ENCODE data around the gene NDUFA3. TPM values are rescaled to one million over a fixed set of nuclear protein-coding genes. Genes with fewer than 3 reads are reported as not detected.

NDUFA3 gene
- total RNA-seq, 2 donors from 2014 or later, result 146 to 147 TPM

DNA sequence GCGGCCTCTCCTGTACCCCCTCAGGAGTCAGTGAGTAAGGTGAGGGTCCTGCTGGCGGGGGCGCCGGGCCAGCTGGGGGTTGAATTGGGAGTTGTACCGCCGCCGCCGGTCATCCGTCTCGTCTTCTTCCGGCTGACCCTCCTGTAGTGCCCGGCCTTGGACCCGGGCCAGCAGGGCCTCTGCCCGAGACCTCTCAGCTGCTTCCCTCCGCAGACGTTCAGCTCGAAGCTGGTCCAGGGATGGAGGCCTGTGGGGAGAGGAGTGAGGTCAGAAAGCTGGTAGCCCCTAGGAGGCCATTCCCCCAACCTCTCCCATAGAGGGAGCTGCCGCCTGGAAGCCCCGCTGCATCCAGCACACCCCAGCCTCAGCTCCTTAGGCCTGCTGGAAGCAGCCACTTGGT is 53.0 kb downstream of the NDUFA3 start:
- intact Hi-C loops (cut with DNase I, micrococcal nuclease), result no loop called here
- DNase-seq, result no peak
- no peak for ATAC-seq

DNA sequence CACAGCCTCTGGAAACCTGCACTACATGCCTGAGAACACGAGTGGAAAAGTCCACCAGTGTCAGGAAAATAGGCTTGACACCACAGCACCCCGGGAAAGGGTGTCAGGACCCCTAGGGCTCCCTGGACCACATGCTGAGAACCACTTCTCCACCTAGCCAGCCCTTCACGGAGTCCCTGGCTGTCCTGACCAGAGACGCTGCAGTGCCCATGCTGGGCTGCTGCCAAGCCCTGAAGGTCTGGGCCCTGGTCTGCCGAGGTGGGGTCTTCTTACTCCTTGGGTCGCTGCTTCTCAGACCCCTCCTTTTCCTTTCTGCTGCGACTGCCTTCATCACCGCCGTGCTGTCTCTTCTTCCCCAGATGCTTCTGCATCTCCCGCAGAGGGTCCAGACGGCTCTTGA is 53.8 kb downstream of the NDUFA3 start:
- ATAC-seq (no peak), DNase-seq (no peak)
- intact Hi-C loops (cut with DNase I, micrococcal nuclease), result no loop called here

DNA sequence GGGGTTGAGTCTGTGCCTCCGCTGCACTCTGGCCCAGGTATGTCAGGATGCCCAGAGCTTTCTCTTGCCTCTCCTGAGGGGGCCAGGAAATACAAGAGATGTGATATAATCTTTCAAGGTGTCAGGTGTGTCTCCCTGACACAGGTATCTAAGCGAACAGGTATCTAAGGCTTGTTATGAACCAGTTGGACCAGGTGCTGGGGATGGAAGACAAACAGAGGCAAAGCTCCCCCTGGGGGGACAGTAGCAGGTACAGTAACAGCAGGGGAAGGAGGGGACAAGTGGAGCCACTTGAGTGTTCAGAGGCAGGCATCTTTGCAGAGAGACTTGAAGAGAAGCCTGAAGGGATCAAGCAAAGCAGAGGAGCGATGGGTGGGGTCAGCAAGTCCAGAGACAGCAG is 54.3 kb downstream of the NDUFA3 start:
- intact Hi-C loops (cut with DNase I, micrococcal nuclease), result no loop called here
- DNase-seq (no peak), ATAC-seq (no peak)

Other genes with a start within 250 kb of the NDUFA3 start
- gene MYADM, start 235.0 kb upstream of the NDUFA3 start, total RNA-seq, result 10 to 100 TPM; 55.6 to 78.4 TPM
- under 1 TPM in 1 of 2 donors, not detected in 1; 0.22 TPM for gene PRKCG, start 220.7 kb upstream of the NDUFA3 start, total RNA-seq
- gene CACNG7, start 193.6 kb upstream of the NDUFA3 start, total RNA-seq, result not detected
- gene CACNG8, start 139.9 kb upstream of the NDUFA3 start, total RNA-seq, result under 1 TPM in 1 of 2 donors, not detected in 1; 0.03 TPM
- not detected for gene CACNG6, start 111.2 kb upstream of the NDUFA3 start, total RNA-seq
- not detected for gene VSTM1, start 39.0 kb upstream of the NDUFA3 start, total RNA-seq
- not detected for gene TARM1, start 21.5 kb upstream of the NDUFA3 start, total RNA-seq
- gene OSCAR, start 2.1 kb upstream of the NDUFA3 start, total RNA-seq, result under 1 TPM; 0.67 to 0.98 TPM
- gene TFPT, start 12.8 kb downstream of the NDUFA3 start, total RNA-seq, result 10 to 100 TPM; 12.4 to 12.7 TPM
- 10 to 100 TPM; 37.4 to 38.6 TPM for gene PRPF31, start 12.9 kb downstream of the NDUFA3 start, total RNA-seq
- 10 to 100 TPM; 32.9 to 42.2 TPM for gene CNOT3, start 34.9 kb downstream of the NDUFA3 start, total RNA-seq
- gene LENG1, start 56.9 kb downstream of the NDUFA3 start, total RNA-seq, result 1 to 10 TPM; 5.3 to 7.3 TPM
- gene TMC4, start 70.3 kb downstream of the NDUFA3 start, total RNA-seq, result 100 to 1,000 TPM; 209 to 217 TPM
- 100 to 1,000 TPM; 144 to 152 TPM for gene MBOAT7, start 86.7 kb downstream of the NDUFA3 start, total RNA-seq
- gene TSEN34, start 88.5 kb downstream of the NDUFA3 start, total RNA-seq, result 10 to 100 TPM; 38.9 to 41.6 TPM
- 1,000 to 10,000 TPM in 1 of 2 donors, 100 to 1,000 TPM in 1; 962 to 1,034 TPM for gene RPS9, start 98.0 kb downstream of the NDUFA3 start, total RNA-seq
- gene LILRB3, start 120.2 kb downstream of the NDUFA3 start, total RNA-seq, result 1 to 10 TPM; 2.0 to 3.5 TPM
- gene LILRA6, start 139.9 kb downstream of the NDUFA3 start, total RNA-seq, result 1 to 10 TPM in 1 of 2 donors, under 1 TPM in 1; 0.55 to 1.1 TPM
- 10 to 100 TPM in 1 of 2 donors, 1 to 10 TPM in 1; 4.8 to 10.9 TPM for gene LILRB5, start 154.4 kb downstream of the NDUFA3 start, total RNA-seq
- 1 to 10 TPM in 1 of 2 donors, under 1 TPM in 1; 0.98 to 3.2 TPM for gene LILRB2, start 178.3 kb downstream of the NDUFA3 start, total RNA-seq
- 1 to 10 TPM in 1 of 2 donors, under 1 TPM in 1; 0.82 to 2.2 TPM for gene LILRA5, start 210.3 kb downstream of the NDUFA3 start, total RNA-seq
- gene LILRA4, start 236.3 kb downstream of the NDUFA3 start, total RNA-seq, result not detected